Left lung (tissue), 10 donors: ENCODE results near the gene ZRSR2. TPM values are rescaled to one million over a fixed set of nuclear protein-coding genes. Genes with fewer than 3 reads are reported as not detected.

Experiments used
- ATAC-seq: fragments of 200-7000 bp; cut with Tn5 transposase; one replicate; pipeline ENCODE4 v1.9.1; 2020; ENCODE audit warnings: moderate library complexity
- DNase-seq, 4 donors: peaks; one replicate each; pipeline ENCODE4 v3.0.0-alpha.2; 2013 to 2020
- H3K27ac ChIP-seq, 2 donors: fragments of 200-600 bp; sonication (generic) in 1 of 2; one replicate each; pipeline versions ENCODE4 v1.5.0 to v1.8.0; 2020 to 2021
- H3K27me3 ChIP-seq, 2 donors: fragments of 200-600 bp; sonication (generic) in 1 of 2; one replicate each; pipeline versions ENCODE4 v1.5.0 to v1.8.0; 2020 to 2021
- H3K36me3 ChIP-seq, 2 donors: fragments of 200-600 bp; sonication (generic) in 1 of 2; one replicate each; pipeline versions ENCODE4 v1.5.0 to v1.8.0; 2020 to 2021
- H3K4me1 ChIP-seq, 2 donors: fragments of 200-600 bp; one replicate each; pipeline ENCODE4 v1.8.0; 2021
- H3K4me3 ChIP-seq, 2 donors: fragments of 200-600 bp; sonication (generic) in 1 of 2; one replicate each; pipeline versions ENCODE4 v1.5.0 to v1.8.0; 2020 to 2021; ENCODE audit warnings: mild to moderate bottlenecking in 1 of 2
- H3K9me3 ChIP-seq, 2 donors: fragments of 200-600 bp; sonication (generic) in 1 of 2; one replicate each; pipeline versions ENCODE4 v1.5.0 to v1.8.0; 2020 to 2021
- intact Hi-C, 2 donors: fragments of 100-400 bp; cut with DNase I; formaldehyde crosslinking; loops; one replicate each; pipeline versions ENCODE4 v1.11.2 to v1.14.2; 2022
- polyA plus RNA-seq, 6 donors: library from polyadenylated mRNA; unstranded; fragments of 120-200 nt; gene quantifications; one replicate each; pipeline ENCODE4 v1.2.1, GENCODE V29; 2013; ENCODE audit not compliant: insufficient read length in 6 of 6
- total RNA-seq, 2 donors: library from RNA; stranded (reverse); fragmentation: NEBNext Ultra II Directional; extraction: Animal tissue kit (Norgen Biotek cat#: 25700); gene quantifications; one replicate each; pipeline ENCODE4 v1.2.1, GENCODE V29; 2021
- TF ChIP-seq, protein P1 (sequence below), 2 donors: fragments of 200-600 bp; sonication (generic) in 1 of 2; IDR thresholded peaks; one replicate each; pipeline versions ENCODE4 v1.5.0 to v1.8.0; 2021; ENCODE audit warnings: antibody characterized with exemption in 2 of 2
- donor health status: DM: no; HTN: yes; CAD: no.
- donor health status: DM: no; HTN: no; CAD: no.

ZRSR2 gene
- total and polyA plus RNA-seq, 8 donors = 10.9 to 25.8 (median 22.2) TPM

DNA sequence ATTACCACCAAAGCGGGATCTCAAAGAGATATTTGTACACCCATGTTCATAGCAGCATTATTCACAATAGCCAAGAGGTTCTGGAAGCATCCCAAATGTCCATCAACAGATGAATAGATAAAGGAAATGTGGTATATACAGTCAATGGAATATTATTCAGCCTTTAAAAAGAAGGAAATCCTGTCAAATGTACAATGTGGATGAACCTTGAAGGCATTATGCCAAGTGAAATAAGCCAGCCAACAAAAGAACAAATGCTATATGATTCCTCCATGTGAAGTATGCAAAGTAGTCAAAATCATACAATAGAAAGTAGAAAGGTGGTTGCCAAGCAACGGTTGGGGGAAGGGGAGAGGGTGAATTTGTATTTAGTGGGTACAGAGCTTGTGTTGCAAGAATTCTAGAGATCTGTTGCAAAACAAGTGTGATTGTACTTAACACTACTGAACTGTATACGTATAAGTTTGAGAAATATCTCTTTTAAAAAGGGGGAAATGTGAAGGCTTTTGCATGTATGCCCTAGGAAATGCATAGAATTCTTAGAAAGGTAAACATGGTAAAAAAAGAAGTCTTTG, 5.0 kb upstream of the ZRSR2 start:
- TF ChIP-seq, protein P1, sequence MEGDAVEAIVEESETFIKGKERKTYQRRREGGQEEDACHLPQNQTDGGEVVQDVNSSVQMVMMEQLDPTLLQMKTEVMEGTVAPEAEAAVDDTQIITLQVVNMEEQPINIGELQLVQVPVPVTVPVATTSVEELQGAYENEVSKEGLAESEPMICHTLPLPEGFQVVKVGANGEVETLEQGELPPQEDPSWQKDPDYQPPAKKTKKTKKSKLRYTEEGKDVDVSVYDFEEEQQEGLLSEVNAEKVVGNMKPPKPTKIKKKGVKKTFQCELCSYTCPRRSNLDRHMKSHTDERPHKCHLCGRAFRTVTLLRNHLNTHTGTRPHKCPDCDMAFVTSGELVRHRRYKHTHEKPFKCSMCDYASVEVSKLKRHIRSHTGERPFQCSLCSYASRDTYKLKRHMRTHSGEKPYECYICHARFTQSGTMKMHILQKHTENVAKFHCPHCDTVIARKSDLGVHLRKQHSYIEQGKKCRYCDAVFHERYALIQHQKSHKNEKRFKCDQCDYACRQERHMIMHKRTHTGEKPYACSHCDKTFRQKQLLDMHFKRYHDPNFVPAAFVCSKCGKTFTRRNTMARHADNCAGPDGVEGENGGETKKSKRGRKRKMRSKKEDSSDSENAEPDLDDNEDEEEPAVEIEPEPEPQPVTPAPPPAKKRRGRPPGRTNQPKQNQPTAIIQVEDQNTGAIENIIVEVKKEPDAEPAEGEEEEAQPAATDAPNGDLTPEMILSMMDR (IDR thresholded peaks at IDR 0.05) = no peak
- Histone ChIP-seq H3K27ac (no peak overlapping the region), H3K4me3 (no peak overlapping the region), H3K27me3 (no peaks in the 10 kb centered on the region), H3K36me3 (peaks cover 0 to 10% of the 10 kb centered on the region in 2 donors), H3K4me1 (no peaks in the 10 kb centered on the region), H3K9me3 (no peaks in the 10 kb centered on the region)
- ATAC-seq = no peak
- intact Hi-C loops = no loop called here
- DNase-seq = no peak

DNA sequence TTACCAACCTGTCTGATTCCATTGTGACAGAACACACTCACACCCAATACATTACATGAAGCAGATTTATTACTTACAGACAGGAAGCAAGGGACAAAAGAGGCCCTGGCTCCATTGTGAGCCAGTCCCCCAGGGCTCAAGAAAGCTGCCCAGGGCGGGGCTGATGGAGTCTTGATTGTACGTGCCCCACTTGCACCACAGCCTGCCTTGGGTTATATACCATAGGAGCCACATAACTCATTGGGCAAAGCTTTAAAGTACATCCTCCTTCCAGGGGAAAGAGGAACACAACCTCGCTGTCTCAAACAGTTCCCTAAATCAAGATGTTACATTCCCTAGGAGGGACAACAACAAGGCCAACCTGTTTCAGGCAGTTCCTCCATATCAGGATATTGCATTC, 3.4 kb upstream of the ZRSR2 start:
- ATAC-seq (no peak), DNase-seq (no peak)
- Histone ChIP-seq H3K36me3 (no peaks in the 10 kb centered on the region), H3K4me1 (no peaks in the 10 kb centered on the region), H3K9me3 (no peaks in the 10 kb centered on the region), H3K4me3 (no peak overlapping the region), H3K27me3 (no peaks in the 10 kb centered on the region), H3K27ac (no peak overlapping the region)
- intact Hi-C loops = no loop called here
- TF ChIP-seq, protein P1 (IDR thresholded peaks at IDR 0.05) = no peak

DNA sequence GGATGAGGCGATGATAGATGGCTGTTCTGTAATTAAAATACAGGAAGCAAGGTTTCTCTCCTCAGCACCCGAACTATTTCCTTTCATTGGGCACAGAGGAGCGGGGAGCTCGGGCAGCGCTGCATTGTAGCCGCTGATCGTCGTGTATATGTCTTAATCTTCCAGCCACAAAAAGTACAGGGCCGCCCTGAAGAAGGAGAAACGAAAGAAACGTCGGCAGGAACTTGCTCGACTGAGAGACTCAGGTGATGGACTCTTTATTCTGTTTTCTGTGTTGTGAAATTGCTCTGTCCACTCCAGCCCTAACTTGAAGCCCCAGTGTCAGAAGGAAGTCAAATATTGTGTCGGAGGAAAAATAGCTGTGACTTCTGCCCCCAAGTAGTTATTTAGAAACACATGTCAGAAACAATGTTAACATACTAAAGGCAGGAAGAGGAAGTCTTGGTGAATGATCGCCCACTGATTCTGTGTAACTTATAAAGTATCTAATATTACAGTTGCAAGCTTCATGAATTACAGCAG, 546 bp downstream of the ZRSR2 start:
- peak overlapping the region; percentile 78 to 86 for H3K27ac ChIP-seq
- ATAC-seq (peak; percentile 34), DNase-seq (peak in 1 of 4 donors; percentile 15)
- H3K4me1 ChIP-seq = peaks cover 0 to 4% of the 10 kb centered on the region in 2 donors
- H3K9me3 ChIP-seq = no peaks in the 10 kb centered on the region
- peak overlapping the region; percentile 66 to 88 for H3K4me3 ChIP-seq
- no peaks in the 10 kb centered on the region for H3K36me3 ChIP-seq
- intact Hi-C loops = no loop called here
- H3K27me3 ChIP-seq = no peaks in the 10 kb centered on the region
- TF ChIP-seq, protein P1 (IDR thresholded peaks at IDR 0.05) = no peak

DNA sequence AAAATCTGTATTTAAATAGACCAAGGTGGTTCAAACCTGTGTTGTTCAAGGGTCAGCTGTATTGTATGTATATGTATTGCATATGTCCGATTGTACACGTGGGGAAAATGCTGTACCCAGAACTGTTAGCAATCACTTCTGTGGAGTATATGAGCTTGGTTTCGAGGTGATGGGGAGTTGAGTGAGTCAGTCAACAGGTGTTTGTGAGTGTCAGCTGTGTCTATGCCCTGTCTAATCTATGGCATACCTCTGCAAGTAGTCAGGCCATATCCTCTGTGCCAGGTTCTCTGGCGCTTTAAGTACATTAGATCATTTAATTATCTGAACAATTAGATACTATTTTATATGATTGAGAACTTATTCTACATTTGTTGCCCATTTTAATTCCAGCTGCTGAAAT, 7.4 kb downstream of the ZRSR2 start:
- TF ChIP-seq, protein P1 (IDR thresholded peaks at IDR 0.05) = no peak
- no peaks in the 10 kb centered on the region for H3K27me3 ChIP-seq
- no peak overlapping the region for H3K27ac ChIP-seq

DNA sequence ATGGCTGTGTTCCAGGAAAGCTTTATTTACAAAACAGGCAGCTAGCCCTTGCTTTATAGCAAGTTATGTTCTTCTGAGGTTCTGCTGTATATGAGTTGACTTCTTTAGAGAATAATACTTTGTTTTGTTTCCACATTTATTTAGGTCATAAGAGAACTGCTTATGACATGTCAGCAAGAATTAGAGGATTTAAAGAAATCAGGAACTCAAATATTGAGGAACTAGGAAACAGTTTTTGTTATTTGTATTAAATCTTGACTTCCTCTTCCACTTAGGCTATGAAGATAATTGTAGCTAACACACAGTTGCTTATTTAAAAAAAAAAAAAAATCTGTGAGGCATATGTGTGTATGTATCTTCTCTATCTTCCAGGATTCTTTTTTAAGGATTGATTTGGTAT, 14.3 kb downstream of the ZRSR2 start:
- Histone ChIP-seq H3K36me3 (peaks cover 0 to 38% of the 10 kb centered on the region in 2 donors), H3K27ac (peak overlapping the region in 1 of 2 donors; percentile 76), H3K27me3 (no peaks in the 10 kb centered on the region), H3K4me1 (no peaks in the 10 kb centered on the region), H3K4me3 (no peak overlapping the region), H3K9me3 (no peaks in the 10 kb centered on the region)
- peak; percentile 54 for ATAC-seq
- intact Hi-C loops = no loop called here
- TF ChIP-seq, protein P1 (IDR thresholded peaks at IDR 0.05) = no peak
- no peak for DNase-seq

More for the DNA sequence above, 7.4 kb downstream of the ZRSR2 start:
- ATAC-seq = no peak
- intact Hi-C loops = no loop called here
- Histone ChIP-seq H3K36me3 (peaks cover 0 to 12% of the 10 kb centered on the region in 2 donors), H3K4me1 (peaks cover 0 to 2% of the 10 kb centered on the region in 2 donors), H3K4me3 (no peak overlapping the region), H3K9me3 (no peaks in the 10 kb centered on the region)
- DNase-seq = no peak
